ENCODE measurements around the gene CRY2. TPM values are rescaled to one million over a fixed set of nuclear protein-coding genes. Genes with fewer than 3 reads are reported as not detected.
A peak's percentile ranks its signal among the peaks of the same experiment; 100 is the strongest.

CRY2 gene
- total RNA-seq, 4 donors from 2014 or later, result 5.6 to 21.0 (median 13.4) TPM

- Histone ChIP-seq H3K27me3 (peaks cover 0 to 42% (median 0%) of the 10 kb centered on the region in 4 donors), H3K9me3 (no peaks in the 10 kb centered on the region), H3K4me3 (peak within 1 kb of the TSS; percentile 46 to 73 (median 66)), H3K27ac (peak within 1 kb of the TSS; percentile 47 to 85 (median 70)), H3K4me1 (peaks cover 14 to 67% (median 36%) of the 10 kb centered on the region in 3 donors), H3K36me3 (peaks cover 0 to 9% (median 0%) of the 10 kb centered on the region in 3 donors)
- no peak for DNase-seq
- intact Hi-C loops (cut with DNase I), result no loop called here
- no CpG with 5 or more reads among the region's 73 CpGs for WGBS, 2 donors
- TF ChIP-seq POLR2A (IDR thresholded peaks at IDR 0.05) (peak in 2 of 4 donors; percentile 51 to 54), CTCF (IDR thresholded peaks at IDR 0.05) (no peak)
Measured at GRCh38 chr11:45922425-45923082, 75.3 kb downstream of the CRY2 start, which contains the start of gene LARGE2. LARGE2 (plus strand) TSS chr11:45922656; CDS start chr11:45922883, 227 bp downstream.

- Histone ChIP-seq H3K4me3 (peak overlapping the region in 2 of 4 donors; percentile 13 to 18), H3K36me3 (peaks cover 0 to 17% (median 0%) of the 10 kb centered on the region in 3 donors), H3K9me3 (no peaks in the 10 kb centered on the region), H3K27ac (peak overlapping the region in 2 of 4 donors; percentile 9 to 13), H3K27me3 (peaks cover 0 to 42% (median 0%) of the 10 kb centered on the region in 4 donors), H3K4me1 (peaks cover 20 to 74% (median 41%) of the 10 kb centered on the region in 3 donors)
- 56 to 72% methylated on average over 9 to 15 of the region's 22 CpGs for WGBS, 2 donors
- no peak for DNase-seq
- intact Hi-C loops (cut with DNase I), result no loop called here
- TF ChIP-seq POLR2A (IDR thresholded peaks at IDR 0.05) (no peak), CTCF (IDR thresholded peaks at IDR 0.05) (no peak)
Measured at GRCh38 chr11:45924036-45924915, 77.0 kb downstream of the CRY2 start.

GRCh38 chr11:45924927-45925326 lies 77.7 kb downstream of the CRY2 start:
- H3K27ac ChIP-seq, result peak overlapping the region in 2 of 4 donors; percentile 9 to 13
- DNase-seq, result no peak
- peaks cover 26 to 74% (median 46%) of the 10 kb centered on the region in 3 donors for H3K4me1 ChIP-seq
- intact Hi-C loops (cut with DNase I), result no loop called here
- TF ChIP-seq POLR2A (IDR thresholded peaks at IDR 0.05), result no peak
- no peaks in the 10 kb centered on the region for H3K9me3 ChIP-seq
- peaks cover 0 to 42% (median 0%) of the 10 kb centered on the region in 4 donors for H3K27me3 ChIP-seq
- 75 to 79% methylated on average over 1 to 3 of the region's 6 CpGs for WGBS, 2 donors
- H3K36me3 ChIP-seq, result peaks cover 0 to 17% (median 0%) of the 10 kb centered on the region in 3 donors
- no peak overlapping the region for H3K4me3 ChIP-seq

GRCh38 chr11:45925550-45925949 lies 78.3 kb downstream of the CRY2 start:
- H3K36me3 ChIP-seq, result peaks cover 0 to 17% (median 0%) of the 10 kb centered on the region in 3 donors
- no peak overlapping the region for H3K4me3 ChIP-seq
- TF ChIP-seq CTCF (IDR thresholded peaks at IDR 0.05), result no peak
- TF ChIP-seq POLR2A (IDR thresholded peaks at IDR 0.05), result no peak
- H3K27me3 ChIP-seq, result peaks cover 0 to 42% (median 0%) of the 10 kb centered on the region in 4 donors
- no peaks in the 10 kb centered on the region for H3K9me3 ChIP-seq
- no peak for DNase-seq
- 64 to 69% methylated on average over 3 of the region's 3 CpGs for WGBS, 2 donors
- intact Hi-C loops (cut with DNase I), result no loop called here
- no peak overlapping the region for H3K27ac ChIP-seq
- H3K4me1 ChIP-seq, result peaks cover 33 to 74% (median 52%) of the 10 kb centered on the region in 3 donors

GRCh38 chr11:45926001-45926401 lies 78.7 kb downstream of the CRY2 start:
- Histone ChIP-seq H3K9me3 (no peaks in the 10 kb centered on the region), H3K27me3 (peaks cover 0 to 42% (median 0%) of the 10 kb centered on the region in 4 donors), H3K4me3 (no peak overlapping the region), H3K27ac (no peak overlapping the region), H3K4me1 (peaks cover 37 to 74% (median 57%) of the 10 kb centered on the region in 3 donors), H3K36me3 (peaks cover 0 to 17% (median 0%) of the 10 kb centered on the region in 3 donors)
- TF ChIP-seq POLR2A (IDR thresholded peaks at IDR 0.05) (no peak), CTCF (IDR thresholded peaks at IDR 0.05) (no peak)
- no peak for DNase-seq
- intact Hi-C loops (cut with DNase I), result no loop called here
- WGBS, 2 donors, result 34 to 51% methylated on average over 5 to 9 of the region's 12 CpGs

All from esophagus squamous epithelium (tissue), 5 donors.